HG03521 (cell line): ENCODE measurements around the gene RAC2.

Source experiments
- ATAC-seq: cut with Tn5 transposase; IDR thresholded peaks from one replicate; pipeline ENCODE4 v1.9.1; 2021; ENCODE audit warnings: mild to moderate bottlenecking, moderate library complexity; ENCODE audit not compliant: unreplicated experiment

RAC2 gene

GRCh38 chr22:37192204-37192603 is 51.9 kb downstream of the RAC2 start:
- ATAC-seq: no peak

GRCh38 chr22:37190262-37190780 is 53.7 kb downstream of the RAC2 start:
- no peak for ATAC-seq

- ATAC-seq: no peak
Measured at GRCh38 chr22:37188901-37189466, 55.1 kb downstream of the RAC2 start.

GRCh38 chr22:37187891-37188761 is 55.9 kb downstream of the RAC2 start, which contains the start of gene C1QTNF6:
TSS of gene C1QTNF6 (minus strand) at chr22:37188247. CDS start at chr22:37188213, 34 bp downstream.
- no peak for ATAC-seq

GRCh38 chr22:37187552-37187890 is 56.5 kb downstream of the RAC2 start:
- ATAC-seq: no peak

GRCh38 chr22:37186997-37187522 is 57.0 kb downstream of the RAC2 start:
- no peak for ATAC-seq

GRCh38 chr22:37186228-37186996 is 57.7 kb downstream of the RAC2 start:
- no peak for ATAC-seq

GRCh38 chr22:37185646-37186227 is 58.3 kb downstream of the RAC2 start:
- no peak for ATAC-seq

- no peak for ATAC-seq
Measured at GRCh38 chr22:37184816-37185541, 59.1 kb downstream of the RAC2 start.

- ATAC-seq: no peak
Measured at GRCh38 chr22:37184380-37184755, 59.7 kb downstream of the RAC2 start.

- no peak for ATAC-seq
Measured at GRCh38 chr22:37183432-37184379, 60.4 kb downstream of the RAC2 start.

GRCh38 chr22:37182949-37183245 is 61.2 kb downstream of the RAC2 start:
- ATAC-seq: no peak

- ATAC-seq: no peak
Measured at GRCh38 chr22:37182101-37182948, 61.7 kb downstream of the RAC2 start.

- ATAC-seq: no peak
Measured at GRCh38 chr22:37181681-37182080, 62.4 kb downstream of the RAC2 start.

GRCh38 chr22:37180531-37181231 is 63.4 kb downstream of the RAC2 start:
- ATAC-seq: no peak

GRCh38 chr22:37179622-37180420 is 64.2 kb downstream of the RAC2 start:
- no peak for ATAC-seq

GRCh38 chr22:37179126-37179470 is 65.0 kb downstream of the RAC2 start:
- ATAC-seq: no peak
